ENCODE measurements around the gene VPS51. TPM values are rescaled to one million over a fixed set of nuclear protein-coding genes. Genes with fewer than 3 reads are reported as not detected.

The VPS51 gene
- total RNA-seq, 1 donor from 2014 or later, result 190 TPM

DNA sequence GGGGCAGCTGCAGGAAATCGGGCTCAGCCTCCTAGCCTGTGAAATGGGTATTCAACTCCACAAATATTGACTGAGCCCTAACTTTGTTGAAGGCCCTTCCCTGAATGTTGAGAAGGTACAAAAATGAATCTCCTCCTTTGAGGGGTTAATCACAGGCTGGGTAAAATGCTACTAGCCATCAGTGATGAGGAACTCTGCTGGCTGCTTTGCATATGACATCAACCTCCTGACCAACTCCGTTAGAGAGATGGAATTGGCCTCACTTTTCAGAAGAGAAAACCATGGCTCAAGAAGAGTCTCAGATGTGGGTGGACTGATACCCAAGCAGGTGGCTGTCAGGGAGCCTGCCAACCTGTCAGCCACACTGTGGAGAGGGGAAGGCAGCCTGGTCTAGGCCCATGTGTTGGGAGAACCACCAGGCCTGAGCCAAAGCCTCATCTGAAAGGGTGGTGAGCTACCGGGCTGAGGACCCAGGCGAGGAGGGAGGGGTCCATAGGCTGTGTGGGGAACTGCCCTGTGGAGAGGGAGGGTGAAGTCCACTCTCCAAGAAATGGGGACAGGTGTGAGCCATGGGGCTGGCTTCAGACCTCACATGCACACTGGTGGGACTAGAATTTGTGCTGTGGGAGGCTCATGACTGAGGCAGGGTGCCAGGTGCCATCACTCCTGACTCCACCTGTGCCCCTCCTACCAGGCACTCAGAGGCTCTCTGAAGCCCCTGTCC is 23.9 kb upstream of the VPS51 start:
- DNase-seq (ENCODE audit: low read depth, low spot score), result no peak

DNA sequence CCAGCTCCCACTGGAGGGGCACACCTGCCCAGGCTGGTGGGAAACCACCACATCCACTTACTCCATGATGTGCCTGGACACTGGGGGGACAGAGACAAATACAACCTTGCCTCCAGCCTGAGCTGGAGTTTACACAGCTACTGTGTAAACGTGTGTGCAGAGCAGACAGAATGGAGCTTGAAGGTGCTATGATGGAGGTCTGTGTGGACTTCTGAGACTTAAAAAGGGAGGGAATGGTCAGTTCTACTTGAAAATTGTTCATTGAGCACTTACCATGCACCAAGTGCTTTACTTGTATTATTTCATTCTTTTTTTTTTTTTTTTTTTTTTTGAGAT is 23.4 kb upstream of the VPS51 start:
- no peak for DNase-seq (ENCODE audit: low read depth, low spot score)

DNA sequence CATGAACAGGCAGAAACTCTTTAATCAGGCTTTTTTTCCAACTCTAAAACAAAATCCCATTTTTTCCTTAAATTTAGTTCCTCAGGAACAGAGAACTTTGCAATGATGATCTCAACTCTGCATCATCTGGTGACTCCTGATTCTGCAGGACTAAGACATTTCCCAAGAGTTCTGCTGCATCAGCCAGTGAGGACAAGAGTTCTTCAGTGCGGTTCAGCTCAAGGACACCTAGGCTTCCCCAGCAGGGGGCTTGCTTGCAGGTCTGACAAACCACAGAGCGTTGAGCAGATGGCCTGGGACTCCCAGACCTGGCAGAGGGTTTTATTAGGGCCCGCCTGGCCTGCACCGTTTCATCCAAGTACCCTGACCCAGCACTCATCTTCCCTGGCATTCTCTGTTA is 18.6 kb upstream of the VPS51 start:
- DNase-seq (ENCODE audit: low read depth, low spot score), result no peak

DNA sequence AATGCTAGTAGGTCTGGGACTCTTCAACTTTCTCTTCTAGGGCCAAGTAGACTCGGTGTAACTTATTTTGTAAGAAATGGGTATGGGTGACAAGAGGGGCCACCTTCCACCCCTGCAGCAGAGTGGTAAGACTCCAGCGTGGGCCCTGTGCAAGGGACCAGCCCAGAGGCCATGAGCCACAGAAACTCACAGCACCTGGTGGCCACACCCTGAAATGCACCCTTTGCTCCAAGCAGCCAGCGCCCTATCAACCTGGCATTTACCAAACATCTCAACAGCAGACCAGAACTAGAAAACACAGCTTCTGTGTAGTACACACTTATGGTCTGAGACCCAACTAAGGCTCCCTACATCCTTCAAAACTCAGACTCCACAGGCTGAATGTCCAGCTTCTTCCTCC is 17.9 kb upstream of the VPS51 start:
- no peak for DNase-seq (ENCODE audit: low read depth, low spot score)

DNA sequence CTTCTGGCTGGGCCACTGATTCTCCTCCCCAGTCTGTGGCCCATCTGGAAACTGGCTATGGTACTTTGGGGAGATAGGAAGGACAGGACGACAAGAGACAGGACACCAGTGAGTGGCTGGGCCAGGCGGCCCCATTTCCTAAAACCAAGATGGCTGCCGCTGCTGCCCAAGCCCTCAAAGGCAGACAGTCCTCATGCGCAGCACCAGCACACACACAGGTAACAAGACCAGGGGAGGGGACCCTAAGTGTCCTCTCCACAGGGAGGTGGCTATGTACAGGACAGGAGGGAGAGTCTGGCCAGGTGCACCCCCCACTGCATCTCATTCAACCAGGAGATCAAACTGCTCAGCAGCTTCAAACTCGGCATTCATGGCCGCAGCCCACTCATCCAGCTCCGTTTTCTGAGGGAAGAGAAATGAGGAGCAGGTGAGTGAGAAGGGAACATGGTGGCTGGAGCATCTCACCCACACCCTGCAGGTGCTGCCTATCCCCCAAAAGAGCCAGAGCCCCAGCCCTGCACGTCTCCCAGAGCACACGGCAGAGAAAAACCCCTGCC is 17.1 kb upstream of the VPS51 start:
- no peak for DNase-seq (ENCODE audit: low read depth, low spot score)

DNA sequence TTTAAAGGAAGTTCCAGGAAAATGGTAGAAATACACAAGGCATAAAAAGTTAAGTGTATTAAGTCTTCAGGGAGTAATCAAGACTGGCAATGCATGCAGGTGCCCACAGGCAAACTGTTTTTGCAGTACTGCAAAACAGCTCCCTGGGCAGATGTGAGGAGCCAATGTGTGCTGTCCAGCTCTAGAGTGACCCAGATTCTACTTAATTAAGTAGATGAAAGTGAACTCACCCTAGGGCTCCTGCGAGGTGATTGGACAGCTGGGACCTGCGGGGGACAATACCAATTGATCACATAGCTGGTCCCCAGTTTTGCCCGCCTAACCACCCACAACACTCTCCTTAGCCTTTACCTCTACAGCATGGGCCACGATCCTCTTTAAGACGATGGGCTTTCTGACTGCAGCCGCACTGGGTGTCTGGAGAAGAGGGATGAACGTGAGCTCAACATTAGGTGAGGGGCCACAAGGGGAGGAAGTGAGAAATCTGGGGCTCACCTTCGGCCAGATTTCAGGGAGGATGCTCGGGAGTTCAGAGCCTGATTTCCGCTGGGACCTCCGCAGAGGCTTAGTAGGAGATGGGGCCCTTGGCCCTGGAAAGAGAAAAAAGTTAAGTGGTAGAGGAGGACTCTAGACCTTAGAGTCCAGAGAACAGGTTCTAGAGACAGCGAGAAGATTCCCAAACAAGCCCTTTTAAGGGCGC is 12.7 kb upstream of the VPS51 start:
- DNase-seq (ENCODE audit: low read depth, low spot score), result no peak

DNA sequence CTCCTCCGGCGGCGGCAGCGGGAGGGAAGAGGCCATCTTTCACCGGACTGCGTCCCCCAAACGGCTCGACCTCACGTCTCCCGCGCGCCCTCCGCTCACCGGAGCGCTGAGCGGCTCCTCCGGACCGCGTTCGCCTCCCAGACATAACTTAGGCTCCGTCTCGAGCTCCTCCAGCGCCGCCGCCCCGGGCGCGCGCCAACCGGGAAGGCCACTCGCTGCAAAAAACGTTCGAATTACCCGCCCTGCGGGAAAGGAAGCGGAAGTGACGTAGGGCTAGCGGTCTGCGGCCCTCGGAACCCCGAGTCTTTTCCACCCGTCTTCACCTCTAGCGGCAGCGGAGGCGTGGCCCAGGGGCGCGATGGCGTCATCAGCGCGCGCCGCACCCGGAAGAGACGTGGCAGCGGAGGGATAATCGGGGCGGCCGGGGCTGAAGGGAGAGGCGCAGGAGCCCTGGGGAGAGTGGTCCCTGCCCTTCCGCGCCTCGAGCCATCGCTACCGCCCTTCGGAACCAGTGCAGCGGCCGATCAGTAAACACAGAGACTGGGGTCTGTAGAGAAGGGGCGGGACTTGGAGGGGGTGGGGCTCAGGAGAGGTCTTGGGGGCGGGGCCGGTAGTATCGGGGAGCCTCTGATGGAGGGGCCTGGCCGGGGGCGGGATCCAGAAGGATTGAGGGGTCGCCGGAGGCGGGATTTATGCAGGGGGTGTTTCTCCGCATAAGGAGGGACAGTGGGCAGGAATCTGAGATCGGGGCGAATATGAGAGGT is 12.0 kb upstream of the VPS51 start, which contains the start of the genes CDCA5 and ZFPL1:
Gene CDCA5 (minus strand): TSS at position 207 of the 764 bp plus-strand sequence. CDS start 62 bp downstream, at position 145.
Gene ZFPL1 (plus strand): TSS at position 389 of the 764 bp plus-strand sequence. CDS start 477 bp downstream, outside the sequence.
- DNase-seq (ENCODE audit: low read depth, low spot score), result peak; percentile 85

DNA sequence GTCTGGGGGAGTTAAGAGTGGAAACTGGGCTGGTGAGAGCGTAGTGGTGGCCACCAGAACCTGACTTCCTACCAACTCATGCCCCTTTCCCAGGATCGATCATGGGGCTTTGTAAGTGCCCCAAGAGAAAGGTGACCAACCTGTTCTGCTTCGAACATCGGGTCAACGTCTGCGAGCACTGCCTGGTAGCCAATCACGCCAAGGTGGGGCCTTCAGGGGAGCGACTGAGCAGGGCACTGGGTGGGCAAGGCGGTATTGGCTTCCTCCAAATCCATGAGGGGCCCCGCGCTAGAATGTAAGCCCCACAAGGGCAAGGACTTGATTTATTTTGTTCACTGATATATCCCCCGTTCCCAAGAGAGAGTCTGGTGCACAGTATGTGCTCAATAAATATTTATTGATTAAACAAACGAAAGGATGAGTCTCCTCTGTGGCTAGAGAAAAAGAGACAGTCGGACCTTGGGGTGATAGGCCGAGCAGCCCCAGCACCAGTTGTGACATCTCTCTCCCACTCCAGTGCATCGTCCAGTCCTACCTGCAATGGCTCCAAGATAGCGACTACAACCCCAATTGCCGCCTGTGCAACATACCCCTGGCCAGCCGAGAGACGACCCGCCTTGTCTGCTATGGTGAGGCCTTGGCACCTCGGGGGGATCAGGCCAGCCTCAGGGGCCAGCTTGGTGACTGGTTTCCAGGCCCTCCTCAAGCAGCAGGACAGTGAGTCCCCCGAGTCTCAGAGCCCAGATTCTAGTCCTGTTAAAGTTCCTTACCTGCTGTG is 11.2 kb upstream of the VPS51 start:
- DNase-seq (ENCODE audit: low read depth, low spot score), result no peak

DNA sequence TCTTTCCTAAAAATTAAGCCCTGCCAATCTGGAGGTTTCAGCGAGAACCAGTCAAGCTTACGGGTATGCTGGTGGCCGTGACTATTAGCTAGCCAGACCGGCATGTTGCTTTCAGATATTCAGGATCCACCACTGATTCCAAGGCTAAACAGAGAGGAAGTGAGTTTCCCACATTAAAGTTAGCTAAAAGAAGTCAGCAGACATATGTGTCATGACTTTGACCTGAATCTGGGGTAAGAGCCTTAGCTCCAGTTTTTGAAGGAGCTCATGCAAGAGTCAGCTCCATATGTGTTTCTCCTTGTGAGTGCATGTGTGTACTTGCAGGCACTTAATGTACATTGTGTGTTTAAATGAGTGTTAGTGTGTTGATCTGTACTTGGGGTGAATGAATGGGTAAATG is 10.6 kb upstream of the VPS51 start:
- DNase-seq (ENCODE audit: low read depth, low spot score), result no peak

DNA sequence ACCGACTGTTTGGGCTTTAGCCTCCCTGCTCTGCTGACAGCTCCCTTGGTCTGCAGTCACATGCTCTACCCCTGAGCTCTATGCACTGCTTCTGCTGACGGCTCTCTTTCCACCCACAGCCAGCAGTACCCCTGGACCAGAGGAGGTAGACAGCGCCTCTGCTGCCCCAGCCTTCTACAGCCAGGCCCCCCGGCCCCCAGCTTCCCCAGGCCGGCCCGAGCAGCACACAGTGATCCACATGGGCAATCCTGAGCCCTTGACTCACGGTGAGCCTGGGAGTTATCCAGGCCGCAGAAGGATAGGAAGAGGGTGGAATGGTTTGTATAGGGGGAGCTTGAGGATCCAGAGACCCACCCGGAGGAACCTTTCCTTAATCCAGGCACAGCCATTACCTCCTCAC is 9.2 kb upstream of the VPS51 start:
- DNase-seq (ENCODE audit: low read depth, low spot score), result no peak

DNA sequence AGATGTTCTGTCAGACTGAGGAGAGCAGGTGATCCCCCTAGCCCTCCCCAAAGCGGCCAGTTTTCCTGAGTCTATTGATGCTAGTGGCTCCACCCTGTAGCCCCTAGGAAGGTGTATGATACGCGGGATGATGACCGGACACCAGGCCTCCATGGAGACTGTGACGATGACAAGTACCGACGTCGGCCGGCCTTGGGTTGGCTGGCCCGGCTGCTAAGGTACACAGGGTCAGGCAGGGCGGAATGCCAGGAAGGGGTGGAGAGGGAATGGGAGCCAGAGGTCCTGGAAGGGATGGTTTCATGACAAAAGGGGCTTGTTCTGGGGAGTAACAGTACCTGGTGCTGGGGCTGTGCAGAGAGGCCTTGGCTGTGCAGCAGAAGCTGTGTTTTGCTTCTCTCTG is 8.8 kb upstream of the VPS51 start:
- no peak for DNase-seq (ENCODE audit: low read depth, low spot score)

DNA sequence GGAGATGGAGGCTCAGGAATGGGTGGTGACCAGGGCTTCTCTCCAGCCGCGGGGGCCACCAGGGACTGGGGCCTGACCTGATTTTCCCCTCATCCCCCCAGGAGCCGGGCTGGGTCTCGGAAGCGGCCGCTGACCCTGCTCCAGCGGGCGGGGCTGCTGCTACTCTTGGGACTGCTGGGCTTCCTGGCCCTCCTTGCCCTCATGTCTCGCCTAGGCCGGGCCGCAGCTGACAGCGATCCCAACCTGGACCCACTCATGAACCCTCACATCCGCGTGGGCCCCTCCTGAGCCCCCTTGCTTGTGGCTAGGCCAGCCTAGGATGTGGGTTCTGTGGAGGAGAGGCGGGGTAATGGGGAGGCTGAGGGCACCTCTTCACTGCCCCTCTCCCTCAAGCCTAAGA is 8.2 kb upstream of the VPS51 start:
- DNase-seq (ENCODE audit: low read depth, low spot score), result no peak

DNA sequence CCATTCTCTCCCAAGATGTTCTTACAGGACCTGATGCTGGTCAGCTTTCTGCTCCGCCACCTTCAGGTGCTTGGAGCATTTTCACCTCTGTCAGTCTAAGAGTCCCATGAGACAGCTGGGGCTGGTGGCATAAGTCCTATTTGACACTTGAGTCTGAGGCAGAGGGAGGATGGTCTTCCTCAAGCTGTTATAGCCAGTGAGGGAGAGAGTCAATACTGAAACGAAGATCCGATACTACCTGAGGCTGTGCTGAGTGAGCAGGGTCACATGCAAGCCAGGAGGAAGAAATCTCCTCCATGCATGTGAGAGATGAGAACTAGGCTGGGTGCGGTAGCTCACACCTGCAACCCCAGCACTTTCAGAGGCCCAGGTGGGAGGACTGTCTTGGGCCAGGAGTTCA is 6.4 kb upstream of the VPS51 start:
- no peak for DNase-seq (ENCODE audit: low read depth, low spot score)

DNA sequence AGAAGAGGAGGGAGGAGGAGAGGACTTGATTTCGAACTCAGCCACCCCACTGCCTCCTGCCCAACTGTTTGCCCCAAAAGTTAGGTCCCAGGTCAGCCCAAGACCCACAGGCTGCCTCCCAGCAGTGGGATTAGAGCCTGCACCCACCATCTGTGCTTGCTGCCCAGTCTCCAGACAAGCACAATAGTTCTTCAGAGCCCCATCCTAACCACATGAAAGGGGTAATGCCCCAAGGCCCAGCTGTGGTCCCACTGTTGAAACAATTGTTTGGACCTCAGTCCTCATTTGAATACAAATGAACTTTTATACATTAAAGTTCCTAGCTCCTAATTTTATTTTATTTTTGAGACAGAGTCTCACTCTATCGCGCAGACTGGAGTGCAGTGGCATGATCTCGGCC is 5.4 kb upstream of the VPS51 start:
- no peak for DNase-seq (ENCODE audit: low read depth, low spot score)

DNA sequence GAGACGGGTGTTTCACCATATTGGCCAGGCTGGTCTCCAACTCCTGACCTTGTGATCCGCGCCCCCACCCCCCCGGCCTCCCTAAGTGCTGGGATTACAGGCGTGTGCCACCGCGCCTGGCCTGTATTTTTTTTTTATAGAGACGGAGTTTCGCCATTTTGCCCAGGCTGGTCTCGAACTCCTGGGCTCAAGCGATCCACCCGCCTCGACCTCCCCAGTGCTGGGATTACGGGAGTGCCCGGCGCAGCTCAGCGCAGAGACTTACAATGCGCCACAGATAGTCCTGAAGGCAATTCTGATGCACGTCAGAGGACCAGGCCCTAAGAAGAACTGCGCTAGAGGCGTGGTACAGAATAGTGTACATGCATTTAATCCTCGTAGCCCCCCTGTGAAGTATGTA is 587 bp upstream of the VPS51 start:
- no peak for DNase-seq (ENCODE audit: low read depth, low spot score)

DNA sequence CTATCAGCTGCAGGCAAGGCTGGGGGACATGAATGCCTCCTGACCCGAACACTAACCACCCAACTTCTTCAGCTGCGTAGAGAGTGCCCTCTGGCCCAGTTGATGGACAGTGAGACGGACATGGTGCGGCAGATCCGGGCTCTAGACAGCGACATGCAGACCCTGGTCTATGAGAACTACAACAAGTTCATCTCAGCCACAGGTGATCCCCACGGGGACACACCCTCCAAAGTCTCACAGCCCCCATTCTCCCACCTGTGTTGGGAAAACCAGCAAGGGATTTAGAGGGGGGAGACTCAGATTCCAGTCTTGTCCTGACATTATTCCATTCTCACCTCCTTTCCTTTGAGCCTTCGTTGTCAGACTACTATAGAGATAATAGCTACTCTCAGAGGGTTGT is 912 bp downstream of the VPS51 start:
- no peak for DNase-seq (ENCODE audit: low read depth, low spot score)

DNA sequence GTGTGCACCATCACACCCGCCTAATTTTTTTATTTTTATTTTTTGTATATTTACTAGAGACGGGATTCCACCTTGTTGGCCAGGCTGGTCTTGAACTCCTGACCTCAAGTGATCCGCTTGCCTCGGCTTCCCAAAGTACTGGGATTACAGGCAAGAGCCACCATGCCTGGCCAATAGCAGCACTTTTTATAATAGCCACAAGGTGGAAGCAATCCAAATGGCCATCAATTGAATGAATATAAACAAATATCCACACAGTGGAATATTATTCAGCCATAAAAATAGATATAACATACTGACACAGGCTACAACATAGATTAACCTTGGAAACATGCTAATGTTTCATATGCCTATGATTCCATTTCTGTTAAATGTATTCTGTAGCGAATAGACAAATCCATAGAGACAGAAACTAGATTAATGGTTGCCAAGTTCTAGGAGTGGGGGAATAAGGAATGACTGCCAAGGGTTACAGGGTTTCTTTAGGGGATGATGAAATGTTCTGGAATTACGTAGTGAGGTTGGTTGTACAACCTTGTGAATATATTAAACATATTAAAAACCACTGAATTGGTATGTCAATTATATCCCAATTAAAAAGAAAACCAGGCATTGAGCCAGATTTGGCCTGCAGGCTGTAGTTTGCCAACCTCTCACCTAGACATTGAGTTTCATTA is 4.8 kb downstream of the VPS51 start:
- DNase-seq (ENCODE audit: low read depth, low spot score), result no peak

DNA sequence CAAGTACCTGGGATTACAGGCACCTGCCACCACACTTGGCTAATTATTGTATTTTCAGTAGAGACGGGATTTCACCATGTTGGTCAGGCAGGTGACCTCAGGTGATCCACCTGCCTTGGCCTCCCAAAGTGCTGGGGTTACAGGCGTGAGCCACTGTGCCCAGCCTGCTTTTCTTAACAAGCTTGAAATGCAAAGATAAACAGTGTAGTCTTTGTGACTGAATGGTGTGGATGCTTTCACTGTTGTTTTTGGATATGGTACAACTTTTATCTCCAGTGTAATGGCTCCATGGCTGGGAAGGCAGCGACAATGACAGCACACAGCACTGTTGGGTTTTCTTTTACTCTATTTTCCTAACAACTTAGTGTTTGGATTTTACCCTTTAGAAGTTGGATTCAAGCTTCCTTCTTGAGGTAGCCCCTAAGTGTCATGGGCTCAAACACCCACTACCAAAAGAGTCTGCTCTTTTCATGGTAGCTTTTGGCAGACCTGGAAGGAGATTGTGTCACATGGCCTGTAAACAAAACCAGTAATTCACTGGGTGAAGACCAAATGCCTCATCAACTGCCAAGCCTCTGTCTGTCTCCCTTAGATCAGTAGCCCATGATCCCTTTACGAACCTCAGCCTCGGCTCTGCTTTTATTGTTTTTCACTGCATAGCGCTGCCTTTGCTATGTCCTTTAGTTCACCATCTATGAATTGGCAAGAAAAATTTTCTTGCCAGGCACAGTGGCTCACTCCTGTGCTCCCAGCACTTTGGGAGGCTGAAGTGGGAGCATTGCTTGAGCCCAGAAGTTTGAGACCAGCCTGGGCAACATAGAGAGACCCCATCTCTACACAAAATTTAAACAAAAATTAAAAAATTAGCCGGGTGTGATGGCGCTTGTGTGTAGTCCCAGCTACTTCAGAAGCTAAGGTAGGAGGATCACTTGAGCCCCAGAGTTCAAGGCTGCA is 6.4 kb downstream of the VPS51 start:
- no peak for DNase-seq (ENCODE audit: low read depth, low spot score)

DNA sequence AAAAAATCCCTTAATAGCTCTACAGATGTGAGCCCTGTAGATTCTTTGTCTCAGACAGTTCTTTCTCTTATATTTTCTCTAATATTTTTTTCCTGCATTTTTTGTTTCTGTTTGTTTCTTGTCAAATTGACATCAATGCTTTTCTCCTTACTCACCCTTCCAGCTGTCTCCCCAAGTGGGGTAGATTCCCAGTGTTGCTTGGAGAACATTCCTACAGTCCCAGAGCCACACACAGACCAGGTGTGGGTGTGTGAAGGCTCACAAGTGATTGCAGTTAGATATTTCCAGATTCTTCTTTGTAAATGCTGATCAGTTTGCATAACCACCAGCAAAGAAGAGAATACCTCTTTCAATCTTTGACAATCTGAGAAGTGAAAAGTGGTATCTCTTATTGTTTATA is 7.5 kb downstream of the VPS51 start:
- DNase-seq (ENCODE audit: low read depth, low spot score), result no peak

DNA sequence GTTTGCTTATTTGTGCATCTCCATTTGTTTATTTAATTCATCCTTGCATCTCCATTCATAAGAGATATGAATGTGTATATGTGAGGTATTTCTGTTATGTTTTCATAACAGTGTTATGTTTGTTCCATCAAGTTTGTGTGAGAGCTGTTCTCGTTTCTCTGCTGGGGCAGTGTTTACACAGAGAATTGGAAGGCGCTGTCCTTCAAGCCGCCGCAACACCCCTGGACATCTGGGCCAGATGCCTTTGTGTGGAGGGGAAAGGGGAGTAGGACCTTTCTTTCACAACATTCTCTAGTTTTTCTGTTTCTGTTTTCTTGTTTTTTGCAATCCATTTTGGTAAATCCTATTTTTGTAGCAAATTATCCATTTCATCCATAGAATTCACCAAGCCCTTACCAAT is 8.6 kb downstream of the VPS51 start:
- DNase-seq (ENCODE audit: low read depth, low spot score), result no peak
